Measurements from ENCODE around the gene CNIH2. TPM values are rescaled to one million over a fixed set of nuclear protein-coding genes. Genes with fewer than 3 reads are reported as not detected.
"Not testable (repeated sequence)": the region's sequence is repeated elsewhere in the genome, so short reads cannot be mapped to it uniquely, and the experiment has no call there.

Gene CNIH2
- total and polyA plus RNA-seq, 2 of the 13 experiments (the other 11 are each of a cell fraction or from before 2014, with no cell fraction given), result 0.60 to 0.69 TPM

GRCh38 chr11:66275984-66276612 lies 1.9 kb upstream of the CNIH2 start:
- DNase-seq (ENCODE audit: low spot score) (no peak), ATAC-seq (no peak), FAIRE-seq (no peak)
- peaks cover 31% of the 10 kb centered on the region for H3K4me1 ChIP-seq (ENCODE audit: insufficient read depth, low read length)
- TF ChIP-seq POLR2AphosphoS5 (IDR thresholded peaks at IDR 0.05; ENCODE audit: low read depth, low read length) (no peak), SP4 (CRISPR knock-in tag; IDR thresholded peaks at IDR 0.05) (no peak), HCFC1 (IDR thresholded peaks at IDR 0.05; ENCODE audit: low read depth, low read length) (no peak), ATF1 (CRISPR knock-in tag; IDR thresholded peaks at IDR 0.05) (no peak), HNRNPL (IDR thresholded peaks at IDR 0.05; ENCODE audit: low read depth, low read length) (no peak), ZNF841 (CRISPR knock-in tag; IDR thresholded peaks at IDR 0.05; ENCODE audit: borderline replicate concordance) (no peak), PAX8 (CRISPR knock-in tag; IDR thresholded peaks at IDR 0.05; ENCODE audit: borderline replicate concordance) (no peak), ZNF644 (CRISPR knock-in tag; IDR thresholded peaks at IDR 0.05; ENCODE audit: low read depth) (no peak), REXO4 (CRISPR knock-in tag; IDR thresholded peaks at IDR 0.05; ENCODE audit: borderline replicate concordance) (no peak), ZBTB2 (CRISPR knock-in tag; IDR thresholded peaks at IDR 0.05; ENCODE audit: low read depth) (no peak), TMF1 (CRISPR knock-in tag; IDR thresholded peaks at IDR 0.05; ENCODE audit: low read depth) (no peak), ZBTB8A (CRISPR knock-in tag; IDR thresholded peaks at IDR 0.05; ENCODE audit: borderline replicate concordance, low read depth) (no peak), ZNF883 (CRISPR knock-in tag; IDR thresholded peaks at IDR 0.05; ENCODE audit: not compliant biosample characterization) (no peak), THAP9 (CRISPR knock-in tag; IDR thresholded peaks at IDR 0.05; ENCODE audit: borderline replicate concordance) (no peak)
- H4K20me1 ChIP-seq (ENCODE audit: insufficient read depth, low read length), result 0 out of 2 replicates have a peak, but pooled peaks cover 2% of the 10 kb centered on the region
- BruUV-seq (replicated peaks), result no TSS peak
- H3K27me3 ChIP-seq (ENCODE audit: control insufficient read depth in 1 of 2, insufficient read depth in 2 of 2, low read length in 2 of 2), result peaks cover 3 to 9% of the 10 kb centered on the region in 2 experiments; a peak in 3 of 5 replicates
- ChIA-PET POLR2A (no interaction called here), CTCF (ENCODE audit: low intra/inter-chr PET ratio, low total read pairs) (no interaction called here)
- in situ Hi-C loops (cut with HindIII; ENCODE audit: extremely low pct_ligation_motif_present, low pct_unique_long_range_greater_than_20kb), result no loop called here
- intact Hi-C loops (cut with micrococcal nuclease; ENCODE audit: unreplicated experiment), result no loop called here
- peaks cover under 1% of the 10 kb centered on the region for H3K79me2 ChIP-seq (ENCODE audit: insufficient read depth, low read length)
- H3K4me3 ChIP-seq (replicated peaks in 1 of 3; ENCODE audit: insufficient read depth in 1 of 3, low read depth in 2 of 3, low read length in 3 of 3), result no peak overlapping the region
- no peak overlapping the region for H3K9ac ChIP-seq (ENCODE audit: insufficient read depth, low read depth, low read length)
- H3K36me3 ChIP-seq (replicated peaks in 1 of 2; ENCODE audit: control insufficient read depth in 1 of 2, insufficient read depth in 2 of 2, low read length in 2 of 2), result peaks cover 23 to 38% of the 10 kb centered on the region in 2 experiments
- H3K27ac ChIP-seq (ENCODE audit: extremely low read length, insufficient read depth, low read length), result no peak overlapping the region
- no peak overlapping the region for H2AFZ ChIP-seq (ENCODE audit: low read length)
- 90% methylated on average over 12 of the region's 14 CpGs for WGBS (ENCODE audit: low lambda C conversion rate)
- H3K4me2 ChIP-seq (ENCODE audit: low read depth, low read length), result no peak overlapping the region
- no peaks in the 10 kb centered on the region for H3K9me3 ChIP-seq (ENCODE audit: low read length)

GRCh38 chr11:66276619-66277018 lies 1.4 kb upstream of the CNIH2 start:
- FAIRE-seq; CTCF ChIA-PET (ENCODE audit: low intra/inter-chr PET ratio, low total read pairs); H3K27ac ChIP-seq (ENCODE audit: extremely low read length, insufficient read depth, low read length); in situ Hi-C loops (cut with HindIII; ENCODE audit: extremely low pct_ligation_motif_present, low pct_unique_long_range_greater_than_20kb); ATAC-seq; H3K27me3 ChIP-seq (ENCODE audit: control insufficient read depth in 1 of 2, insufficient read depth in 2 of 2, low read length in 2 of 2); H3K9ac ChIP-seq (ENCODE audit: insufficient read depth, low read depth, low read length); H3K4me2 ChIP-seq (ENCODE audit: low read depth, low read length); H4K20me1 ChIP-seq (ENCODE audit: insufficient read depth, low read length); DNase-seq (ENCODE audit: low spot score); H3K9me3 ChIP-seq (ENCODE audit: low read length); BruUV-seq (replicated peaks); H3K79me2 ChIP-seq (ENCODE audit: insufficient read depth, low read length); H3K4me3 ChIP-seq (replicated peaks in 1 of 3; ENCODE audit: insufficient read depth in 1 of 3, low read depth in 2 of 3, low read length in 3 of 3); H2AFZ ChIP-seq (ENCODE audit: low read length); intact Hi-C loops (cut with micrococcal nuclease; ENCODE audit: unreplicated experiment): not testable (repeated sequence)
- POLR2A ChIA-PET, result interaction anchor here (0.9 to 1.1 kb wide), 2 partner anchors 8 to 12 kb away, joined by 5 read pairs; partner anchors contain the start of genes RAB1B and YIF1A
- 92% methylated on average over 9 of the region's 13 CpGs for WGBS (ENCODE audit: low lambda C conversion rate)
- H3K36me3 ChIP-seq (replicated peaks in 1 of 2; ENCODE audit: control insufficient read depth in 1 of 2, insufficient read depth in 2 of 2, low read length in 2 of 2), result peaks cover 22 to 35% of the 10 kb centered on the region in 2 experiments
- H3K4me1 ChIP-seq (ENCODE audit: insufficient read depth, low read length), result peaks cover 33% of the 10 kb centered on the region

Data from HepG2 (cell line).